Adrenal gland (tissue), 5 donors: ENCODE data around the gene TRIM63.

Source experiments
- POLR2A ChIP-seq, 2 donors: fragments of 450-650 bp; IDR thresholded peaks; one replicate each; pipeline ENCODE4 v1.6.1; 2017; ENCODE audit warnings: antibody characterized with exemption in 2 of 2, mild to moderate bottlenecking in 2 of 2, moderate library complexity in 1 of 2
- TF ChIP-seq, protein P1 (sequence below), 6 experiments: fragments of 450-650 bp in 4 of 6; fragments of 200-600 bp in 2 of 6; sonication (generic) in 1 of 6; IDR thresholded peaks; 1 replicate in 5 of 6; 2 replicates in 1 of 6; pipeline versions ENCODE4 v1.5.1 to v1.8.0; 2016 to 2021; ENCODE audit warnings: antibody characterized with exemption in 6 of 6, mild to moderate bottlenecking in 2 of 6, moderate library complexity in 1 of 6
- donor health status: DM: no; HTN: no; CAD: no.

DNA sequence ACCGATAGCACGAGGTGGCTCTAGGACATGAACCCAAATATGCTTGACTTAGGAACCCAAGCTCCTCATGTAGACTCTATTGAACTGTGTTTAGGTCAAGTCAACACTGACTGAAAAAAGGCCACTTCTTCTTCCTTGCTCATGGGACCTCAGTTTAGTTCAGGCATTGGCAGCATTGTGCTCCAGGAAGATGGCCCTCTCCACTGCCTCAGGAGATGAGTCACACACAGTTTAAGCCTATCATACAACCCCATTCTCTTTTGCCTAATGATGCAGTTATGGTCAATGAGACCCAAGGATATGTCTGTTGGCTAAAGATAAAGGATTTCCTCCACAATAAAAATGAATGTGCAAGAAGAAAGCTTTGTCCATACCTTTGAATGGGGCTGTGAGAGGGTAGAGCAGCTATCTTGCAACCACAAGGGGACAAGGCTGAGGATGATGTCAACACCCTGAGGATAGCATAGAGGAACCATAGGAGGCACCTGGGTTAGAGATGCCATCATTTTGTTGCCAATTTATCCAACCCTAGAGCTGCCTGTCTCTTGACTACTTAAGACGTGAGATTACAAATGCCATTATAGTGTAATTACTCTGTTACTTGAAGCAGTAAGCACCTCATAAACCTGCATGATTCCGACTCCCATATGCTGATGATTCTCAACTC, 3.0 kb upstream of the TRIM63 start:
- TF ChIP-seq, protein P1, sequence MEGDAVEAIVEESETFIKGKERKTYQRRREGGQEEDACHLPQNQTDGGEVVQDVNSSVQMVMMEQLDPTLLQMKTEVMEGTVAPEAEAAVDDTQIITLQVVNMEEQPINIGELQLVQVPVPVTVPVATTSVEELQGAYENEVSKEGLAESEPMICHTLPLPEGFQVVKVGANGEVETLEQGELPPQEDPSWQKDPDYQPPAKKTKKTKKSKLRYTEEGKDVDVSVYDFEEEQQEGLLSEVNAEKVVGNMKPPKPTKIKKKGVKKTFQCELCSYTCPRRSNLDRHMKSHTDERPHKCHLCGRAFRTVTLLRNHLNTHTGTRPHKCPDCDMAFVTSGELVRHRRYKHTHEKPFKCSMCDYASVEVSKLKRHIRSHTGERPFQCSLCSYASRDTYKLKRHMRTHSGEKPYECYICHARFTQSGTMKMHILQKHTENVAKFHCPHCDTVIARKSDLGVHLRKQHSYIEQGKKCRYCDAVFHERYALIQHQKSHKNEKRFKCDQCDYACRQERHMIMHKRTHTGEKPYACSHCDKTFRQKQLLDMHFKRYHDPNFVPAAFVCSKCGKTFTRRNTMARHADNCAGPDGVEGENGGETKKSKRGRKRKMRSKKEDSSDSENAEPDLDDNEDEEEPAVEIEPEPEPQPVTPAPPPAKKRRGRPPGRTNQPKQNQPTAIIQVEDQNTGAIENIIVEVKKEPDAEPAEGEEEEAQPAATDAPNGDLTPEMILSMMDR (IDR thresholded peaks at IDR 0.05), result no peak
- no peak for TF ChIP-seq POLR2A (IDR thresholded peaks at IDR 0.05)
